HG03432 (cell line): ENCODE results near the gene RFC4.
"Not testable (repeated sequence)": the region's sequence is repeated elsewhere in the genome, so short reads cannot be mapped to it uniquely, and the experiment has no call there.

Experiments
- ATAC-seq: cut with Tn5 transposase; IDR thresholded peaks from one replicate; pipeline ENCODE4 v1.9.1; 2021; ENCODE audit warnings: mild to moderate bottlenecking, moderate library complexity; ENCODE audit not compliant: unreplicated experiment

RFC4 gene

GRCh38 chr3:186825294-186825821, 19.1 kb upstream of the RFC4 start:
- no peak for ATAC-seq

- no peak for ATAC-seq
Observed at GRCh38 chr3:186824430-186825139, 18.3 kb upstream of the RFC4 start.

- ATAC-seq: no peak
Observed at GRCh38 chr3:186823386-186823785, 17.1 kb upstream of the RFC4 start.

DNA sequence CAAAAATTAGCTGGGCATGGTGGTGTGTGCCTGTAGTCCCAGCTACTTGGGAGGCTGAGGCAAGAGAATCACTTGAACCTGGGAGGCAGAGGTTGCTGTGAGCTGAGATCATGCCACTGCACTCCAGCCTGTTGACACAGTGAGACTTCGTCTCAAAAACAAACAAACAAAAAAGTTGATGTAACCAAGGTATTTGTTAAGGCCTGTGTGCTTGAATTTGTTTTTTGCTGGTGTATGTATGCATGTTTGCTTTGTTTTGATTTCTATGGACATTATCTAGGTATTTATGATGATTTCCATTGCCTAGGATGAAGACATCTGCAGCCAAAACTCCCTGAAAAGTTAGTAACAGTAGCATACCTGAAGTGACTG, 16.1 kb upstream of the RFC4 start:
- ATAC-seq: not testable (repeated sequence)

DNA sequence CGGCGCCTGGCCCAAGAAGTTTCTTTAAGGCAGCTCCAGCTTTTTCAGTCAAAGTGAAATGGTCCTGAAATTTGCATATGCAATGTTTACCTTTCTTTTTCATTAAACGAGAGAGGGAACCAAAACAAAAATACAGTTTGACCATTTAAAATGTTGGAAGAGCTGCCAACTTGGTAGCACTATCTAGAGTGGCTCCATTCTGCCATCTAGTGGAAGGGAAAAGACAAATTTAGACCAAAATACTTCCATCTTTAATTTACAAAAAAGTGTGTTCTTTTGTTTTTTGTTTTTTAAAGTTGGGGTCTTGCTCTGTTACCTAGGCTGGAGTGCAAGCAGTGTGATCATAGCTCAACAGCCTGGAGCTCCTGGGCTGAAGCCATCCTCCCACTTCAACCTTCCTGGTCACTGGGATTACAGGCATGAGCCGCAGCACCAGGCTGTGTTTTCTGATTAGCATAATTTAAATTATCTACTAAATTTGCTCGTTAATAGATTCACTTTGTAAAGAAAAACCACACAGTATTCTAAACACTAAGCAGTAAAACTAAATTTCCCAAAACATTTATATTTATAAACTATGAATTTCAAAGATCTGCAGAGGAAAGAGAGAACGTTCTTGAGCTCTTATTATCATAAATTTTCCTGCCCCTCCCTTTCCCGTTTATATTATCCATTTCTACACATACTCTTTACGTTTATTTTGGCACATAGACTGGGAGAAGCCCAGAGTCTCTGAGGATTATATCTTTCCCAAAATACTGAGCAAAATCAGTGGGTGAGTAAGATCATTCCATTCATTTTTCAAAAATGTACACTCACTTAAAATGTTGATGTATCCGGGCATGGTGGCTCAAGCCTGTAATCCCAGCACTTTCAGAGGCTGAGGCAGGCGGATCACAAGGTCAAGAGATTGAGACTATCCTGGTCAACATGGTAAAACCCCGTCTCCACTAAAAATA, 15.4 kb upstream of the RFC4 start:
- no peak for ATAC-seq

- ATAC-seq: no peak
Observed at GRCh38 chr3:186818956-186819355, 12.7 kb upstream of the RFC4 start.

DNA sequence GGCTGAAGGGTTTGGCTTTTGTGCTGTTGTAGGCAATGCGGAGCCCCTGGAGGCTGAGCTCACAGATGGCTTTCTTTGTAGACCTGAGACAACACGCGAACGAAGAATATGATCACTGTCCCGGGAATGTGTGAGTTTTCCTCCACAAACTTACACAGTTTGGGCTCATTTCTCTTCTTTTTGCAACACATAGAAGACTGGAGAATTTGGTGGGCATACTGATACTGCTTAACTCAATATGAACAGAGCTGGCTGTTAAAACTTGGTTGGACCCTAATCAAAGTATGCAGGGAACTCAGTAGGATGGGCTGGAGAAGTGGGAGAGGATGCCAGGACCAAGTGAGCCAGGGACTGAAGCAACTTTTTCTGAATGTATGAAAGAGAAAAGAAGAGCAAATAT, 12.2 kb upstream of the RFC4 start:
- ATAC-seq: no peak

- no peak for ATAC-seq
Observed at GRCh38 chr3:186815435-186815834, 9.2 kb upstream of the RFC4 start.

DNA sequence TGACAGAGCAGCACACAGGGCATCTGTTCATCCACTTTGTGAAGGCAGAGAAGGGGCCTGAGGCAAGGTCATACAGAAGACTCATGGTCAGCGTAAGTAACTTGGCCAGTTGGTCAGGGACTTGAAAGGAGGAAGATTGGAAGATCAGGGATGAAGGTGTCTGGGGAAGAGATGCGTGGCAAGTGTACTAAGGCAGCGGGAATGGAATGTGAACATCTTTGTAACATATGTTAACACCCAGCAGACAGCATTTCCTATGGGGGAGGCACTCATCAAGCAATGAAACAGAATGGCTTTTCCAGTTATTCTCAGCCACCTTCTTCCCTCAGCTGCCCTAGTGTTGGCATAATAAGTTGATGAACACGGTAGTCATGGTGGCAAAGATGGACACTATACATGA, 7.8 kb upstream of the RFC4 start:
- ATAC-seq: no peak

DNA sequence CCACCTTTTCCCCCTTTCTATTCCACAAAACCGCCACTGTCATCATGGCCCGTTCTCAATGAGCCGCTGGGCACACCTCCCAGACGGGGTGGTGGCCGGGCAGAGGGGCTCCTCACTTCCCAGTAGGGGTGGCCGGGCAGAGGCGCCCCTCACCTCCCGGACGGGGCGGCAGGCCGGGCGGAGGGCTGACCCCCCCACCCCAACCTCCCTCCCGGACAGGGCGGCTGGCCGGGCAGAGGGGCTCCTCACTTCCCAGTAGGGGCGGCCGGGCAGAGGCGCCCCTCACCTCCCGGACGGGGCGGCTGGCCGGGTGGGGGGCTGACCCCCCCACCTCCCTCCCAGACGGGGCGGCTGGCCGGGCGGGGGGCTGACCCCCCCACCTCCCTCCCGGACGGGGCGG, 5.0 kb upstream of the RFC4 start:
- ATAC-seq: not testable (repeated sequence)

DNA sequence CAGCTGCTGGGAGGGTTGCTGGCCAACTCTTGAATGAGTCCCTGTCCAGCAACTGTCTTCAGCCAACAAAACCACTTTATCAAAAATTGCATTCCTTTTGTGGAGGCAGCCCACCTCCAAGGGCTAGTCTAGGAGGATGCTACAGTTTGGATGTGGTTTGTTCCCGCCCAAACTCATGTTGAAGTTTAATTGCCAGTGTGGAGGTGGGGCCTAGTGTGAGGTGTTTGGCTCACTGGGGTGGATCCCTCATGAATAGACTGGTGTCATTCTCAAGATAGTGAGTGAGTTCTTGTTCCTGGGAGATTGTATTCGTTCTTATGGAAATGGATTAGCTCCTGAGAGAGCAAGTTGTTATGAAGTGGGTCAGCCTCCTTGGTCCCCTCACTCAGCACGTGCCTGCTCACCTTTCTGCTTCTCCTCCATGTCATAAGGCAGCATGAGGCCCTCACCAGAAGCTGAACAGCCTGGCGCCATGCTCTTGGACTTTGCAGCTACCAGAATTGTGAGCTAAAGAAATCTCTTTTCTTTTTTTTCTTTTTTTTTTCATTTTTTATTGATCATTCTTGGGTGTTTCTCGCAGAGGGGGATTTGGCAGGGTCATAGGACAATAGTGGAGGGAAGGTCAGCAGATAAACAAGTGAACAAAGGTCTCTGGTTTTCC, 4.2 kb upstream of the RFC4 start:
- ATAC-seq: no peak

- ATAC-seq: no peak
Observed at GRCh38 chr3:186807231-186807630, 949 bp upstream of the RFC4 start.

DNA sequence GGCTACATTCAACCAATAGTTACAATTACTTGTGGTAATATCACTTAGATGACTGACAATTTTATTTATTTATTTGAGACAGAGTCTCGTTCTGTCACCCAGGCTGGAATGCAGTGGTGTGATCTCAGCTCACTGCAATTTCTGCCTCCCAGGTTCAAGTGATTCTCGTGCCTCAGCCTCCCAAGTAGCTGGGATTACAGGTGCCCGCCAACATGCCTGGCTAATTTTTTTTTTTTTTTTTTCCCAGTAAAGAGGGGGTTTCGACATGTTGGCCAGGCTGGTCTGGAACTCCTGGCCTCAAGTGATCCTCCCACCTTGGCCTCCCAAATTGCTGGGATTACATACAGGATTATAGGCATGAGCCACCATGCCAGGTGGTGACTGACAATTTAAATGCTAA, 2.8 kb downstream of the RFC4 start:
- not testable (repeated sequence) for ATAC-seq

DNA sequence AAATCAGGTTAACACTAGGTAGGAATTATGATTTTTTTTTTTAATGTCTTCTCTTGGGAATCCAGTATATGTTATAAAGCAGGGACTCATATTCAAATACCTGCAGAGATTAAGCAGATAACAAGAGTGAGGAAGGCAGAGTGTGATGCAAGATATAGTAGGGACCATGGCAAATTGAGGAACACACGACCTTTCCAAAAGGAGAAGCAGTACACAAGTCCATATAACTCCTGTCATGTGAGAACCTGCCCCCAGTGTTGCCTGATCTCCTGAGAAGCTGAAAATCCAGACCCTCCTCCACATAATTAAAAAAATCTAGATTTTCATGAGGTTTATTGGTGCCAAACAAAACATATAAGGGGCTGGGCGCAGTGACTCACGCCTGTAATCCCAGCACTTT, 3.6 kb downstream of the RFC4 start:
- no peak for ATAC-seq

GRCh38 chr3:186800285-186800684, 6.0 kb downstream of the RFC4 start:
- no peak for ATAC-seq

- no peak for ATAC-seq
Observed at GRCh38 chr3:186798239-186798874, 7.9 kb downstream of the RFC4 start.

DNA sequence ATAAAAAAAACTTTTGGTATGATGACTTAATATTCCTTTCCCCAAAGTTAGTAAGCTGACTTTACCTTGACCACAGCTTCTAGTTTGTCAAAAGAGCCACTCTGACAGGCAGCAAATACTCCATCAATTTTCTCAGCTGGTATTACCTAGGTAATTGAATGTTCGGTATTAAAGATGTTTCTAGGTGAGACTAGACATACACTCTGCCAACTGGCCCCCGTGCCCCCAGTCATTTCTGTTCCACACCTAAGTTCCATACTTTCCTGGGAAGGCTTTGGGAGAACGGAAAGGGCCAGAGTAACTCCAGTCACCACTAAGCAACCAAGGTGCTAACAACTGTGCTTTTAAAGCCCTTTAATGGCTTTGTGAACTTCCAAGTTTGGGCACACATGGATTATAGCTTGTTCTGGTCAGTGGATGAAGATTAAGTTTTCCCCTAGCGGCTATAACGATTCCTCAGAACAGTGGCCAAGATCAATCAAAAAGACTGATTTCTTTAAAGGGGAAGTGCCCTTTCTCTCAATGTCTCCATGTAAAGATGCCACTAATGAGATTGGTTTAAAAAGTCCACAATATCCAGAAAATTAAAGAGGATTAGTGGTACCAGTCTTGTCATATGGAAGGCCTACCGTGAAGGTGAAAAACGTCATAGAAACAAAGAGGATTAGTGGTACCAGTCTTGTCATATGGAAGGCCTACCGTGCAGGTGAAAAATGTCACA, 15.9 kb downstream of the RFC4 start:
- ATAC-seq: no peak

DNA sequence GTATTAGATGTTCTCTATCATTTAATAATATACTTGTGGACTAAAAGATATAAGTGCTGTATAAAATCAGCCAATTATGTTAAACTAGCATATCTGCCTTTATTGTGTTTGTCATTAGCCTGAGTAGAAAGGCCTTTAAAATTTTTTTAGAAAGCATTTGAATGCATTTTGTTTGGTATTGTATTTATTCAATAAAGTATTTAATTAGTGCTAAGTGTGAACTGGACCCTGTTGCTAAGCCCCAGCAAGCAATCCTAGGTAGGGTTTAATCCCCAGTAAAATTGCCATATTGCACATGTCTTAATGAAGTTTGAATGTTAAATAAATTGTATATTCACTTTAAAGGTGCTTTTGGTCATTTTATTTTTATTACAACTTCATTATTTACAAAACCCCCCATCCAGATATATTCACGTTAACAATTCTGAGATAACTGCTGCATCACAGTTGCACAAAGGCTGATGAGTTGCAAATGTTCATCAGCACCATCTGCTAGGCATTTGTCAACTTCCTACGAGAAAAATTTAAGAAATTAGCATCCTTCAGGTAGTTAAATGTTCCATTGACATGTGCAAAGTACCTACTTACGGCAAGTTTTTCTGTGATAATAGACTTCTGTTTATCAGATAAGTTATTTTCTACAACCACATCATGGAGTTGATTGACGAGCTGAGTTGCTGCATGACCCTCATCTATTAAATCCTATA, 16.6 kb downstream of the RFC4 start:
- no peak for ATAC-seq

GRCh38 chr3:186788482-186789370, 17.6 kb downstream of the RFC4 start:
- no peak for ATAC-seq
